ENCODE results near the gene KLHL7. TPM values are rescaled to one million over a fixed set of nuclear protein-coding genes. Genes with fewer than 3 reads are reported as not detected.

KLHL7 gene
- total and polyA plus RNA-seq, 9 of the 15 experiments (the other 6 are each of a cell fraction or from before 2014, with no cell fraction given), result 4.2 to 63.1 (median 32.3) TPM

GRCh38 chr7:23181684-23182553 lies 76.3 kb downstream of the KLHL7 start, which contains the start of gene NUP42 (continued):
- TF ChIP-seq ZNF766 (CRISPR knock-in tag; conservative IDR thresholded peaks at IDR 0.05) (no peak; the same call in 1 of the 2 replicates), ZNF778 (CRISPR knock-in tag; IDR thresholded peaks at IDR 0.05) (no peak), NONO (IDR thresholded peaks at IDR 0.05; ENCODE audit: low read depth in 2 of 2, low read length in 1 of 2) (peak in 1 of 2 experiments; percentile 35; a peak in 1 of 4 replicates), PRMT5 (CRISPR knock-in tag; IDR thresholded peaks at IDR 0.05) (no peak), PHF21A (IDR thresholded peaks at IDR 0.05; ENCODE audit: borderline replicate concordance, low read depth) (no peak), NFE2L1 (tag; IDR thresholded peaks at IDR 0.05; ENCODE audit: borderline replicate concordance, low read depth) (no peak), FOS (IDR thresholded peaks at IDR 0.05; ENCODE audit: extremely low read depth, insufficient read length) (peak; percentile 33), GTF2F1 (IDR thresholded peaks at IDR 0.05; ENCODE audit: low read depth, low read length) (peak; percentile 64; the same call in 1 of the 2 replicates), NFXL1 (CRISPR knock-in tag; IDR thresholded peaks at IDR 0.05) (no peak), GTF2E2 (tag; IDR thresholded peaks at IDR 0.05) (peak; percentile 86), ARHGAP35 (IDR thresholded peaks at IDR 0.05; ENCODE audit: partially characterized antibody) (no peak), ZNF511 (CRISPR knock-in tag; IDR thresholded peaks at IDR 0.05) (peak; percentile 73; the same call in 1 of the 2 replicates), TSHZ1 (CRISPR knock-in tag; IDR thresholded peaks at IDR 0.05) (no peak), FOXA1 (IDR thresholded peaks at IDR 0.05; ENCODE audit: borderline replicate concordance) (no peak), DNMT1 (IDR thresholded peaks at IDR 0.05) (no peak)
- TF ChIP-seq, protein P1, sequence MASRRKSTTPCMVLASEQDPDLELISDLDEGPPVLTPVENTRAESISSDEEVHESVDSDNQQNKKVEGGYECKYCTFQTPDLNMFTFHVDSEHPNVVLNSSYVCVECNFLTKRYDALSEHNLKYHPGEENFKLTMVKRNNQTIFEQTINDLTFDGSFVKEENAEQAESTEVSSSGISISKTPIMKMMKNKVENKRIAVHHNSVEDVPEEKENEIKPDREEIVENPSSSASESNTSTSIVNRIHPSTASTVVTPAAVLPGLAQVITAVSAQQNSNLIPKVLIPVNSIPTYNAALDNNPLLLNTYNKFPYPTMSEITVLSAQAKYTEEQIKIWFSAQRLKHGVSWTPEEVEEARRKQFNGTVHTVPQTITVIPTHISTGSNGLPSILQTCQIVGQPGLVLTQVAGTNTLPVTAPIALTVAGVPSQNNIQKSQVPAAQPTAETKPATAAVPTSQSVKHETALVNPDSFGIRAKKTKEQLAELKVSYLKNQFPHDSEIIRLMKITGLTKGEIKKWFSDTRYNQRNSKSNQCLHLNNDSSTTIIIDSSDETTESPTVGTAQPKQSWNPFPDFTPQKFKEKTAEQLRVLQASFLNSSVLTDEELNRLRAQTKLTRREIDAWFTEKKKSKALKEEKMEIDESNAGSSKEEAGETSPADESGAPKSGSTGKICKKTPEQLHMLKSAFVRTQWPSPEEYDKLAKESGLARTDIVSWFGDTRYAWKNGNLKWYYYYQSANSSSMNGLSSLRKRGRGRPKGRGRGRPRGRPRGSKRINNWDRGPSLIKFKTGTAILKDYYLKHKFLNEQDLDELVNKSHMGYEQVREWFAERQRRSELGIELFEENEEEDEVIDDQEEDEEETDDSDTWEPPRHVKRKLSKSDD (conservative IDR thresholded peaks at IDR 0.05; ENCODE audit: low read length), result 0 out of 2 replicates have a peak, but pooled peaks have one; percentile 58
- TF ChIP-seq, protein P2, sequence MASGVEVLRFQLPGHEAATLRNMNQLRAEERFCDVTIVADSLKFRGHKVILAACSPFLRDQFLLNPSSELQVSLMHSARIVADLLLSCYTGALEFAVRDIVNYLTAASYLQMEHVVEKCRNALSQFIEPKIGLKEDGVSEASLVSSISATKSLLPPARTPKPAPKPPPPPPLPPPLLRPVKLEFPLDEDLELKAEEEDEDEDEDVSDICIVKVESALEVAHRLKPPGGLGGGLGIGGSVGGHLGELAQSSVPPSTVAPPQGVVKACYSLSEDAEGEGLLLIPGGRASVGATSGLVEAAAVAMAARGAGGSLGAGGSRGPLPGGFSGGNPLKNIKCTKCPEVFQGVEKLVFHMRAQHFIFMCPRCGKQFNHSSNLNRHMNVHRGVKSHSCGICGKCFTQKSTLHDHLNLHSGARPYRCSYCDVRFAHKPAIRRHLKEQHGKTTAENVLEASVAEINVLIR (CRISPR knock-in tag; IDR thresholded peaks at IDR 0.05), result peak; percentile 90
- TF ChIP-seq, protein P3, sequence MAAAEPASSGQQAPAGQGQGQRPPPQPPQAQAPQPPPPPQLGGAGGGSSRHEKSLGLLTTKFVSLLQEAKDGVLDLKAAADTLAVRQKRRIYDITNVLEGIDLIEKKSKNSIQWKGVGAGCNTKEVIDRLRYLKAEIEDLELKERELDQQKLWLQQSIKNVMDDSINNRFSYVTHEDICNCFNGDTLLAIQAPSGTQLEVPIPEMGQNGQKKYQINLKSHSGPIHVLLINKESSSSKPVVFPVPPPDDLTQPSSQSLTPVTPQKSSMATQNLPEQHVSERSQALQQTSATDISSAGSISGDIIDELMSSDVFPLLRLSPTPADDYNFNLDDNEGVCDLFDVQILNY (CRISPR knock-in tag; IDR thresholded peaks at IDR 0.05), result no peak; the same call in 1 of the 2 replicates

Data from K562 (cell line).